Activated CD8-positive, alpha-beta memory T cell treated with anti-CD3 and anti-CD28 coated beads, Interleukin-2, amount 50 U/mL, for 24 hours (primary cell): Measurements from ENCODE around the gene DHDH.

Experiments used
- DNase-seq: peaks from one replicate; pipeline ENCODE4 v3.0.0-alpha.2; 2020; ENCODE audit errors: extremely low read depth

The DHDH gene

DNA sequence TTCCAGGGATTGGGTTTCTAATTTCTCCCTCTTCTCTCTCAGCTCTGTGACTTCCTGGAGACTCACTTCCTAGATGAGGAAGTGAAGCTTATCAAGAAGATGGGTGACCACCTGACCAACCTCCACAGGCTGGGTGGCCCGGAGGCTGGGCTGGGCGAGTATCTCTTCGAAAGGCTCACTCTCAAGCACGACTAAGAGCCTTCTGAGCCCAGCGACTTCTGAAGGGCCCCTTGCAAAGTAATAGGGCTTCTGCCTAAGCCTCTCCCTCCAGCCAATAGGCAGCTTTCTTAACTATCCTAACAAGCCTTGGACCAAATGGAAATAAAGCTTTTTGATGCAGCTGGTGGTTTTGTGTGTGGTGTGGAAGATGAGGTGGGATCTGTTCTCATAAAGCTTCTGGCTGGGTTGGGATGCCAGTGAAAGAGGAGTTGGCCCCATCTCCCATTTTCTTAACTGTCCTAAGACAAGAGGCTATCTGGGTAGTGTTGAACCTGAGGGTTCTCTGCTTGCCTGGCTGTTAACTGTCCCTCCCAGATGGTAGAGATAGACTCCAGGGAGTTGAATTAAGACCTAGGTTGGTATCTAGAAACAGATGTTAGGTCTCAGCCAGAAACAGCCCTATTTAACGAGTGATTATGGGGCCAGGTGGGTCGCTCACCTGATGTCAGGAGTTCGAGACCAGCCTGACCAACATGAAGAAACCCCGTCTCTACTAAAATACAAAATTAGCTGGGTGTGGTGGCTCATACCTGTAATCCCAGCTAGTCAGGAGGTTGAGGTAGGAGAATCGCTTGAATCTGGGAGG is 33.2 kb downstream of the DHDH start:
- DNase-seq = no peak

GRCh38 chr19:48967346-48968178 is 34.1 kb downstream of the DHDH start:
- DNase-seq = no peak

- DNase-seq = no peak
These were observed 34.7 kb downstream of the DHDH start for GRCh38 chr19:48968179-48968661.

GRCh38 chr19:48968813-48969218 is 35.3 kb downstream of the DHDH start:
- no peak for DNase-seq

DNA sequence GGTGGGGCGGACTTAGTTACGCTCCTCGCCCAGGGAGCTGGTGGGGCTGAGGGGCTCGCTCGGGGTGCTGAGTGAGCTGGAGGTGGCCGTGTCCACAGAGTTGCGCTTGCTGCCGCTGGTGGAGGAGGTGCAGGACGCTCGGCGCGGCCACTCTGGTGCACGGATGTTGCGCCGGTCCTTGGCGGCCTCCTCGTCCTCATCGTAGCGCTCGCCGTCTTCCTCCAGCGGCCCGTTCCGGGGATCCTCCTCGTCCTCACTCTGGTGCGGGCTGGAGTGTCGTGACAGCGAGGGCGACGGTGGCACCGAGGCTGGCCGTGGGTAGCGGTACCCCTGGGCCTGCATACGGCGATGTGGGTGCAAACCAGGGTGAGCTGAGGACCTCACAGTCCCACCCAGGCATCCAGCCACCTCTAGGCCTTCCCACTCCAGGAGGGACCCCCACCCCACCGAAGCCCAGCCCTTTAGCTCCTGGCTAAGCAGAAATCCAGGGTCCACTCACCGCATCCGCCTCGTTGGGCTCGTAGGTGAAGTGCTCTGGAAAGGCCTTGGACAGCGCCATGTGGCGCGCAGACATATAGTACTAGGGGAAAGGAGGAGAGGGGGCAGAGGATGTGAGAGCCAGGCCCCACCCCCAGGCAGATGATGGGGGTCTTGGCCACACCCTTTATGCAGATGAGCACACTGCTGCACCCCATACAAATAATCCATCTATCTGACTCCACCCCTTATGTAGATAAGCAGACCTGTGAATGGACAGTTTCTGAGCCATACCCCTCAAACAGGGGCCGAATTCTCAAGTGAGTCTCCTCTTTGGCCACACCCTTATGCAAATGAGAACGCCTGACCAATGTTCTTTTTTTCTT is 36.0 kb downstream of the DHDH start:
- DNase-seq = no peak

GRCh38 chr19:48970139-48970766 is 36.8 kb downstream of the DHDH start:
- no peak for DNase-seq

GRCh38 chr19:48970923-48971395 is 37.5 kb downstream of the DHDH start:
- DNase-seq = peak; percentile 72

GRCh38 chr19:48975947-48976847 is 42.7 kb downstream of the DHDH start:
- DNase-seq = no peak

DNA sequence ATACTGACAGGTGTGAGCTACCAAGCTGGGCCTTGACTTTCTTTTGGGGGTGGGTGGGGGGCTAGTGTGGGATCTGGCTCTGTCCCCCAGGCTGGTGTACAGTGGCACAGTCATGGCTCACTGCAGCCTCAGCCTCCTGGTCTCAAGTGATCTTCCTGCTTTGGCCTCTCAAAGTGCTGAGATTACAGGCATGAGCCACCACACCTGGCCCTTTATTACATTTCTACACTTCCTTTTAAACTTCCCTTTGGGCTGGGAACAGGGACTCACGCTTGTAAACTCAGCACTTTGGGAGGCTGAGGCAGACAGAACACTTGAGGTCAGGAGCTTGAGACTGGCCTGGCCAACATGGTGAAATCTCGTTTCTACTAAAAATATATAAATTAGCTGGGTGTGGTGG is 43.6 kb downstream of the DHDH start:
- no peak for DNase-seq

DNA sequence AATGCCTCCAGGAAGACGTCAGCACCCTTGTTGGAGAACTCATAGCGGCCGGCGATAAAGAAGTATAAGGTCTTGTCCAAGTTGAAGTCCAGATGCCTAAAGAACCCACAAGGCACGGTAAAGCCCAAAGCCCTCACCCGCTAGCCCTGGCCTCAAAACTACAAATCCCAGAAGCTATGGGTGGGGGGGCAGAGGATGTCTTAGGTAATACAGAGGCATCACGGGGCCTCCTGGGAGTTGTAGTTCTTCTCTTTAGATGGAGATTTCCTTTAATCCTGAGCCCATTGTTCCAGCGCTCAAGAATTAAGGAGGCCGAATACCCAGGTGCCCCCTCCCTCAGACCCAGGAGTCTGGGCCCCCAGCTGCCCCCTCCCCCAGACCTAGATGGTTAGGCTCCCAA is 48.8 kb downstream of the DHDH start:
- DNase-seq = no peak

GRCh38 chr19:48985711-48986110 is 52.2 kb downstream of the DHDH start:
- no peak for DNase-seq

DNA sequence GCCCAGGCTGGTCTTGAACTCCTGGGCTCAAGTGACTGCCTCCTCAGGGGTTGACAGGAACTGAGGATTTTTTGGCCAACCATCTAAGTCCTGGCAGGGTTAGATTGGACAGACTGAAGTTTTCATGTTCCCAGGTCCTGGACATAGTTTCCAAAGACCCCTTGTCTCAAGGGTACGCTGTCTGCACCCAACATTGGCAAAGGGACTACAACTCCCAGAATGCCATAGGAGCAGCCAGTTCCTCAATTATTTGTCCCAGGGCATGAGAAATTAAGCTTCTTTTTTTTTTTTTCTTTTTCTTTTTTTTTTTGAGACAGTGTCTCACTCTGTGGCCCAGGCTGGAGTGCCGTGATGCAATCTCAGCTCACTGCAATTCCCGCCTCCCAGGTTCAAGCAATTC is 52.7 kb downstream of the DHDH start:
- DNase-seq = no peak

- no peak for DNase-seq
These were observed 53.8 kb downstream of the DHDH start for GRCh38 chr19:48987323-48987722.

- no peak for DNase-seq
These were observed 54.8 kb downstream of the DHDH start for GRCh38 chr19:48988286-48988685.

- DNase-seq = no peak
These were observed 55.4 kb downstream of the DHDH start for GRCh38 chr19:48988860-48989259.

DNA sequence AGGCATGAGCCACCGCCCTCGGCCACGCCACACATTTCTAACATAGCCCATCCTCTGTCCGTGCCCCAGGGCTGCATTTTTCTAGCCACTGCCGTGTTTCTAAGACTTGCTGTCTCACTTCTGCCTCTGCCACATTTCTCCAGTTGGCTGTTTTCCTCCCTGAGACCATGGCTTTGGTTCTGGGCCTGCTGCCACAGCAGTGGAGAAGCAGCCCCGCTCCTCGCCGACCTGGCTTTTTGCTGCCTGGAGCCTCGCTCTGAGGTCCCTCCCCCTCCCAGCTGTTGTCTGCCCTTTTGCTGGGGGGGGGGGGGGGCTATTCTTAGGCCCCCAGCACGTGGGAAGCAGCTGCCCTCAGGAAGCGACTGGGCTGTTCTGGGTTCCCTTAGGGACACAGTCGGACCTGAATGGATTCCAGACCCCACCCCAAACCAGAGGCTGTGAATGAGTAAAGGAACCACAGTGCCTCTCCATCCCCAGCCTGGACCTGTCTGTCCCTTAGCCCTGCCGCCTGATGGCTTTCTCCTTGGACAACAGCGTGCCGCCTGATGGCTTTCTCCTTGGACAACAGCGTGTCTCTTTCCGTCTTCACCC is 56.3 kb downstream of the DHDH start:
- DNase-seq = no peak

GRCh38 chr19:48990400-48990799 is 56.9 kb downstream of the DHDH start:
- DNase-seq = no peak

GRCh38 chr19:48991011-48991609 is 57.6 kb downstream of the DHDH start:
- no peak for DNase-seq

DNA sequence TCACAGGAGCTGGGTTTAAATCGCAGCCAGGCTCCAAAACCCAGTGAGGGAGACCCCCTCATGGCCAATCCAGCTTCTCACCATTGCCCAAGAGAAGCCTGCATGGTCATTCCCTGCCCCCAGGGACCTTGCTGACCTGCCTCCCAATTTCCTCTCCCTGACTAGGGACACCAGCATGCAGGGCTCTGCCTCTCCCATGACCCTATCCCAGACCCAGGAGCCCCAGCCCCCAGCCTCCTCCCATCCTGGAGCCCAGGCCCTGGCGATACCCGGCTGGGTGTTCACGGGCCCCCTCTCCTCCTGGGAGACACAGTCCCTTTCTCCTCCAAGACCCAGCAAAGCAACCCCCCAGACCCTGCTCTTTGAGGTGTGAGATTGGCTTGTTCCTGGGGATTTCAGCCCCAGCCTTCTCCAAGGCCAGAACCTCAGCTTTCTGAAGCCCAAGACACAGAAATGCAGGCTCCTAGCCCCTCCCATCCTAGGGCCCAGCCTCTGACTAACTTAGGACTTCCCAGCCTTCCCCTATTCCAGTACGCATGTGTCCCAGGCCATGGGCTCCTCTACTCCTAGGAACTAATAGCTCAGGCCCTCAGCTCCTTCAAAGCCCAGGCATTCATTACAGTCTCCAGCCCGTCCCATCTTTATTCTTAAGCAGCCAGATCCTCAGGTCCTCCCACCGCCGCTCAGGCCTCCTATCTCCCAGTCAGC is 58.5 kb downstream of the DHDH start:
- no peak for DNase-seq
